ENCODE measurements around the gene ABTB2.
A peak's percentile ranks its signal among the peaks of the same experiment; 100 is the strongest.

ABTB2 gene

DNA sequence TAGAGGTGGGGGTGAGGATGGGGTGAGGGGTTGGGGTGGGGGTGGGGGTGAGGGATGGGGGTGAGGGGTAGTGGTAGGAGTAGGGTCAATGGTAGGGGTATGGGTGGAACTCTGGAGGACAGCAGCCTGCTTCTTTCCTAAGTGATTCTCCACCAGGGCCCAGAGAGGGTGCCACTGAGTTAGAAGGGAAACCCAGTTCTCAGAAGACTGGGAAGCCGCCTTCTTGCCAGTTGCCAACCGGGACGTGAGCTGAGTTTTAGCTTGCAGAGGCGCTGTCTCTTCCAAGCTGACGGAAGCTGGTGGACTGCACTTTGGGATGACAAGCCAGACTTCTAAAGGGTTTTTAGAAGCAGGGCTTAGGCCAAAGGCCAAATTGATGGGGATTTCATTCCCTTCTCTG is 148.0 kb downstream of the ABTB2 start:
- no peak overlapping the region for H3K27ac ChIP-seq (ENCODE audit: low read depth, low read length)
- no peaks in the 10 kb centered on the region for H3K36me3 ChIP-seq (ENCODE audit: control insufficient read depth, insufficient read depth, low read length)
- no peak overlapping the region for H3K4me3 ChIP-seq (ENCODE audit: low read depth, low read length)
- H3K27me3 ChIP-seq (ENCODE audit: control insufficient read depth, insufficient read depth, low read length), result no peaks in the 10 kb centered on the region
- H3K9me3 ChIP-seq (ENCODE audit: control insufficient read depth, insufficient read depth, low read length), result no peaks in the 10 kb centered on the region
- no peak overlapping the region for H3K9ac ChIP-seq (ENCODE audit: low read depth, low read length)
- peaks cover 15% of the 10 kb centered on the region for H3K4me1 ChIP-seq (ENCODE audit: control insufficient read depth, insufficient read depth, low read length)

DNA sequence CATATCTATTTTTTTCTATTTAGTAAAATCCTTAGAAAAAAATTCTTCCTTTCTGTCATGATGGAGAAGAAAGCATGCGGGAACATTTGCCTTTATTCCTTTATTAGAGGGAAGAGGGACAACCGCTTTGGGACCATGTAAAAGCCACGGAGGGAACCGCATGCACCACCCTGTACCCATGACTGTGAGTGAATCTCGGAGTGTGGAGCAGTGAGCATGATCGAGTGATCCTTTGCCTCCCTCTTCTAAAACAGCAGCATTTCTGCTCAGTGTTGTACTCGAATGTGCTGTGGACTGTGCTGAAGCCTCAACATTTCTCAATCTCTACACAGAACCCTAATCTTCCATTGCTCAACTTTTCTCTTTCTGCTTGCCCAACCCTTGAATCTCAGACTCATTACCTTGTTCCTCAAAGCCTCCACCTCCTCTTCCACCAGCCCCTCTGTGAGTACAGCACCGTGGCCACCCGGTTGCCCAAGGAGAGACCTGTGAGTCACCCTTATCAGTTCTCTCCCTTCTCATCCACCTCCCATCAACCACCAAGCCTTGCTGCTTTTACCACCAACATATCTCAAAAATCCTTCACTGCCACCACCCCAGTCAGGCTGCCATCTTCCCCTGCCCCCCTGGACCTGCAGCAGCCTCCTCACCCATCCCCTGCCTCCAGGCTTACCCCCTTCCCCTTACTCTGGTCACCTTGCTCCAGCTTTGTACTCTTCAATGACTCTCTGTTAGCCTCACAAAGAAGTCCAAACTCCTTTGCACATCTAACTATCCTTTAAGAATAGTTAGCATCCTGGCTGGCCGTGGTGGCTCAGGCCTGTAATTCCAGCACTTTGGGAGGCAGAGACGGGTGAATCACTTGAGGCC is 149.3 kb downstream of the ABTB2 start:
- Histone ChIP-seq H3K4me1 (ENCODE audit: control insufficient read depth, insufficient read depth, low read length) (peaks cover 23% of the 10 kb centered on the region), H3K9me3 (ENCODE audit: control insufficient read depth, insufficient read depth, low read length) (no peaks in the 10 kb centered on the region), H3K36me3 (ENCODE audit: control insufficient read depth, insufficient read depth, low read length) (no peaks in the 10 kb centered on the region), H3K9ac (ENCODE audit: low read depth, low read length) (no peak overlapping the region), H3K4me3 (ENCODE audit: low read depth, low read length) (no peak overlapping the region), H3K27me3 (ENCODE audit: control insufficient read depth, insufficient read depth, low read length) (no peaks in the 10 kb centered on the region), H3K27ac (ENCODE audit: low read depth, low read length) (no peak overlapping the region)

- H3K27me3 ChIP-seq (ENCODE audit: control insufficient read depth, insufficient read depth, low read length), result no peaks in the 10 kb centered on the region
- peaks cover 25% of the 10 kb centered on the region for H3K4me1 ChIP-seq (ENCODE audit: control insufficient read depth, insufficient read depth, low read length)
- H3K9ac ChIP-seq (ENCODE audit: low read depth, low read length), result no peak overlapping the region
- H3K27ac ChIP-seq (ENCODE audit: low read depth, low read length), result peak overlapping the region; percentile 24
- no peak overlapping the region for H3K4me3 ChIP-seq (ENCODE audit: low read depth, low read length)
- no peaks in the 10 kb centered on the region for H3K9me3 ChIP-seq (ENCODE audit: control insufficient read depth, insufficient read depth, low read length)
- H3K36me3 ChIP-seq (ENCODE audit: control insufficient read depth, insufficient read depth, low read length), result no peaks in the 10 kb centered on the region
These were observed 150.2 kb downstream of the ABTB2 start for GRCh38 chr11:34207487-34208180.

DNA sequence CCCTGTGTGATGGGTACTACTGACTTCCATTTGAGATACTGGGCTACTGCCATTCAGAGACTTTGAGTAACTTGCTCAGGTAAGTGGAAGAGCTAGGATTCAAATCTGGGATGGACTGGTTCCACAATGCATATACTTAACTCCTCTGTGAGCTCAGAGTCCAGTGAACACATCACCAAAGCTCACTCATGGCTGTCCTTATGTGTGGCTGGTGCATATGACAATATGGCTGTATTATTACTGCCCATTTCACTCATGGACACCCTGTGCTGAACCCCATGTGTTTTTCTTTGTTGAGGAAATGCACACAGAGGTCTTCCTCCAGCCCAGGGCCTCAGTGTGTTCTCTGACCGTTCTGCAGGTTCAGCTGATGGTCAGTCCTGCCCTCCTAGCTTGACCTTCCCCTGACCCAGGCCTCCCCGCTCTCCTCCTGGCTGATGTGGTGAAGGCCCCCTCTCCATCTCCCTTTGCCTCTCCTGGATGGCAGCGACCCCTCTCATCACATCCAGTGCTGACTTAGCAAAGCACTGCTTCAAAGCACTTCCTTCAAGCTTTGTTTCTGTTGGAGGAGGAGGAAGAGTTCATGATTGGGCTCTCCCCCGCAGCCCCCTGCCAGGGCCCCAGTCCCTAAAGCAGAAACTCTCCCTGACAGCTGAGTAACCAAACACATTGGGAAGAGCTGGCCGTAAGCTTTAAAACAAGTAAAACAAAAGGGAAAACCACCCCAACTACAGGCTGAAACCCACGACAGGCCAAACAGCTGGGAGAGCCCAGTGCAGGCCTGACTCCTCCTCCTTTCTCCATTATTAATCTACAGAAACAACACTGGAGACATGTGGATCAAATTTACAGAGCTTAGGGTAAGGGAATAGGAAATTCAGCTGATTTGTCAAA is 151.2 kb downstream of the ABTB2 start:
- Histone ChIP-seq H3K9me3 (ENCODE audit: control insufficient read depth, insufficient read depth, low read length) (no peaks in the 10 kb centered on the region), H3K4me1 (ENCODE audit: control insufficient read depth, insufficient read depth, low read length) (peaks cover 25% of the 10 kb centered on the region), H3K9ac (ENCODE audit: low read depth, low read length) (no peak overlapping the region), H3K27me3 (ENCODE audit: control insufficient read depth, insufficient read depth, low read length) (no peaks in the 10 kb centered on the region), H3K4me3 (ENCODE audit: low read depth, low read length) (no peak overlapping the region), H3K27ac (ENCODE audit: low read depth, low read length) (peak overlapping the region; percentile 24), H3K36me3 (ENCODE audit: control insufficient read depth, insufficient read depth, low read length) (no peaks in the 10 kb centered on the region)

DNA sequence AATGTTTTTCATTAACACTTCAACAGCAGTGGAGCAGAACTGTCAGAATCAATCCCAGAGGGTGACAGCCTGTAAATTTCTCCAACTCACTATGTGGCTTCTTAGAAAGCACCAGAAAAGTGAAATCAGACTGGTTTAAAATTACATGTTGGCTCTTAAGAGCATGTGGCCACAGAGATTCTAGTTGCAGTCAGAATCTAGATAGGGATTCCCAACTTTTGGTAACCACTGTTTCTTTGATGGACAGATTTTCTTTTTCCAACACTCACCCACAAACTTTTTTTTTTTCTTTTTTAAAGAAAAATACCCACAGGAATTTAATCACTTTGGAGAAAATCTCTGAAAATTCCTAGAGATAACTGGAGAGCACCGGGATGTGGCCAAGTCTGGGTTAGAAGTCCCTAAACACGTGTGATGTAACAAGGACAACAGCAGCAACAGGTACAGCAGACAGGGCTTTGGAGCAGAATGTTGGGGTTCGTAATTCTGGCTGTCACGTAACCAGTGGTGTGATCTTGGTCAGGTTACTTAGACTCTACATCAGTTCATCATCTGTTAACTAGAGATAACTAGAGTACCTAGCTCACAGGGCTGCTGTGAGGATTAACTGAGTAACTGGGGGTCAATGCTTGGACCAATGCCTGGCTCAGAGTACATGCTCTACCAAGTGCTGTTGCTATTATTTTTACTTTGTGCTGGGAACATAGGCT is 152.3 kb downstream of the ABTB2 start:
- Histone ChIP-seq H3K9ac (ENCODE audit: low read depth, low read length) (no peak overlapping the region), H3K36me3 (ENCODE audit: control insufficient read depth, insufficient read depth, low read length) (no peaks in the 10 kb centered on the region), H3K27ac (ENCODE audit: low read depth, low read length) (peak overlapping the region; percentile 76), H3K4me3 (ENCODE audit: low read depth, low read length) (no peak overlapping the region), H3K4me1 (ENCODE audit: control insufficient read depth, insufficient read depth, low read length) (peaks cover 25% of the 10 kb centered on the region), H3K9me3 (ENCODE audit: control insufficient read depth, insufficient read depth, low read length) (no peaks in the 10 kb centered on the region), H3K27me3 (ENCODE audit: control insufficient read depth, insufficient read depth, low read length) (no peaks in the 10 kb centered on the region)

GRCh38 chr11:34204396-34205279 is 153.2 kb downstream of the ABTB2 start:
- Histone ChIP-seq H3K9me3 (ENCODE audit: control insufficient read depth, insufficient read depth, low read length) (no peaks in the 10 kb centered on the region), H3K36me3 (ENCODE audit: control insufficient read depth, insufficient read depth, low read length) (no peaks in the 10 kb centered on the region), H3K4me1 (ENCODE audit: control insufficient read depth, insufficient read depth, low read length) (peaks cover 25% of the 10 kb centered on the region), H3K4me3 (ENCODE audit: low read depth, low read length) (no peak overlapping the region), H3K27ac (ENCODE audit: low read depth, low read length) (peak overlapping the region; percentile 87), H3K9ac (ENCODE audit: low read depth, low read length) (no peak overlapping the region), H3K27me3 (ENCODE audit: control insufficient read depth, insufficient read depth, low read length) (no peaks in the 10 kb centered on the region)

DNA sequence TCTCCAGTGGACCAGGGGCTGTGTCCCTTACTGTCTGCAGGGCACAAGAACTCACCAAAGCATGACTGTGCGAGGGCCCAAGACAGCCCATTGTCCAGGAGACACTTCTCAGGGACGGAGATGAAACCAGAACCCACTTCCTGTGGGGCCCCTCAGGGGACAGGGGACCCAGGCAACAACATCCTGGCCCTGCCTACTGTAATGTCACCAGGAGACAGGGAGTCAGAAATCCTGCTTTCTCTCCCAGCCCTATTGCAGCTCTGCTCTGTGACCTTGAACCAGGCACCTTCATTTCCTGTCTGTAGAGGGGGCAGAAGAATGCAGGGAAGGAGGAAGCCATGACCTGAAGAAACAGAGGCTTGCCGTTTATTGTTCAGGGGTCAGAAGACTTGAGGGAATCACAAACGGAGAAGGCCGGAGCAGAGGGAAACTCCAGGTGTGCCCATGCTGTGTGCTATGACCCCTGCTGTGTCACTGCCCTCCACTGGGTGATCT is 154.4 kb downstream of the ABTB2 start:
- Histone ChIP-seq H3K36me3 (ENCODE audit: control insufficient read depth, insufficient read depth, low read length) (no peaks in the 10 kb centered on the region), H3K4me3 (ENCODE audit: low read depth, low read length) (no peak overlapping the region), H3K4me1 (ENCODE audit: control insufficient read depth, insufficient read depth, low read length) (peaks cover 25% of the 10 kb centered on the region), H3K9me3 (ENCODE audit: control insufficient read depth, insufficient read depth, low read length) (no peaks in the 10 kb centered on the region), H3K27ac (ENCODE audit: low read depth, low read length) (no peak overlapping the region), H3K9ac (ENCODE audit: low read depth, low read length) (no peak overlapping the region), H3K27me3 (ENCODE audit: control insufficient read depth, insufficient read depth, low read length) (no peaks in the 10 kb centered on the region)

GRCh38 chr11:34201129-34201528 is 156.7 kb downstream of the ABTB2 start:
- Histone ChIP-seq H3K9me3 (ENCODE audit: control insufficient read depth, insufficient read depth, low read length) (no peaks in the 10 kb centered on the region), H3K4me3 (ENCODE audit: low read depth, low read length) (no peak overlapping the region), H3K27ac (ENCODE audit: low read depth, low read length) (no peak overlapping the region), H3K36me3 (ENCODE audit: control insufficient read depth, insufficient read depth, low read length) (no peaks in the 10 kb centered on the region), H3K4me1 (ENCODE audit: control insufficient read depth, insufficient read depth, low read length) (peaks cover 16% of the 10 kb centered on the region), H3K9ac (ENCODE audit: low read depth, low read length) (no peak overlapping the region), H3K27me3 (ENCODE audit: control insufficient read depth, insufficient read depth, low read length) (no peaks in the 10 kb centered on the region)

GRCh38 chr11:34199525-34199924 is 158.3 kb downstream of the ABTB2 start:
- no peaks in the 10 kb centered on the region for H3K36me3 ChIP-seq (ENCODE audit: control insufficient read depth, insufficient read depth, low read length)
- H3K27ac ChIP-seq (ENCODE audit: low read depth, low read length), result no peak overlapping the region
- peaks cover 14% of the 10 kb centered on the region for H3K4me1 ChIP-seq (ENCODE audit: control insufficient read depth, insufficient read depth, low read length)
- H3K4me3 ChIP-seq (ENCODE audit: low read depth, low read length), result no peak overlapping the region
- H3K9ac ChIP-seq (ENCODE audit: low read depth, low read length), result no peak overlapping the region
- no peaks in the 10 kb centered on the region for H3K9me3 ChIP-seq (ENCODE audit: control insufficient read depth, insufficient read depth, low read length)
- no peaks in the 10 kb centered on the region for H3K27me3 ChIP-seq (ENCODE audit: control insufficient read depth, insufficient read depth, low read length)

Measured in HUES48 (cell line).